ENCODE measurements around the gene ZEB1.
"Not testable (repeated sequence)": the region's sequence is repeated elsewhere in the genome, so short reads cannot be mapped to it uniquely, and the experiment has no call there.

ZEB1 gene

DNA sequence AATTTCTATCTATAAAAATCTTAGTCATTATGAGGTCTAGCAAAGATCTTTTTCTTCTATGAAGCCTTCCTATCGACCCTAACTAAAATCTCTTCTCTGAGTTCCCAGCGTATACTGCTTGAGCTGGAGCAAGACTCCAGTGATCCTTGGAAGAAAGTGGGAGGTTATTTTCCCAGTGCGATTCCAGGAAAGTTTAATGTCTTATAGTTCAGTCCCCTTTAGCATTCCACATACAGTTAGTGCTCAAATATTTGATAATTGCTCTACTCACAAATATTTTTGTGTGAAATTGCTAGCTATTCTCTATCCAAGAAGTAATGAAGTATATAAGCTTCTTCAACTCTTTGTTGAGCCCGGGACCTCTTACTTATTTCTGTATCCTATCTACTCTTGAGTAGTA is 47.7 kb downstream of the ZEB1 start:
- DNase-seq (ENCODE audit: low spot score): no peak

- DNase-seq (ENCODE audit: low spot score): no peak
These were observed 49.7 kb downstream of the ZEB1 start for GRCh38 chr10:31368724-31369123.

- no peak for DNase-seq (ENCODE audit: low spot score)
These were observed 53.4 kb downstream of the ZEB1 start for GRCh38 chr10:31372439-31372838.

- no peak for DNase-seq (ENCODE audit: low spot score)
These were observed 55.2 kb downstream of the ZEB1 start for GRCh38 chr10:31374146-31374696.

- no peak for DNase-seq (ENCODE audit: low spot score)
These were observed 62.2 kb downstream of the ZEB1 start for GRCh38 chr10:31381171-31381570.

DNA sequence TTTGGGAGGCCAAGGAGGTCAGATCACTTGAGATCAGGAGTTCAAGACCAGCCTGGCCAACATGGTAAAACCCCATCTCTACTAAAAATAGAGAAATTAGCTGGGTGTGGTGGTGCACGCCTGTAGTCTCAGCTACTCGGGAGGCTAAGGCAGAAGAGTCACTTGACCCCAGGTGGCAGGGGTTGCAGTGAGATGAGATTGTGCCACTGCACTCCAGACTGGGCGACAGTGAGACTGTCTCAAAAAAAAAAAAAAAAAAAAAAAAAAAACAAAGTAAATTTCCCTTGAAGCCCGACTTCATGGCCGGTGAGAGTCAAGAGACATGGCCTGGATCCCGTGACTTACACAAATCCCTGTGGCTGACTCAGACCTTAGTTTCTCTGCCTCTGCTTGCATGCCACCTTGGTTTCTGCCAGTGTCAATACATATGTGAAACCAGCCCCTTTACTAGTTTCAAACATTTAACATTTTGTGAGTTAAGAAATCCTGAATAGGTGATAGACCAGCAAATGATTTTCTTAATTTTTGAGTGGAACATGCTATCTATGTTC is 62.8 kb downstream of the ZEB1 start:
- DNase-seq (ENCODE audit: low spot score): no peak

DNA sequence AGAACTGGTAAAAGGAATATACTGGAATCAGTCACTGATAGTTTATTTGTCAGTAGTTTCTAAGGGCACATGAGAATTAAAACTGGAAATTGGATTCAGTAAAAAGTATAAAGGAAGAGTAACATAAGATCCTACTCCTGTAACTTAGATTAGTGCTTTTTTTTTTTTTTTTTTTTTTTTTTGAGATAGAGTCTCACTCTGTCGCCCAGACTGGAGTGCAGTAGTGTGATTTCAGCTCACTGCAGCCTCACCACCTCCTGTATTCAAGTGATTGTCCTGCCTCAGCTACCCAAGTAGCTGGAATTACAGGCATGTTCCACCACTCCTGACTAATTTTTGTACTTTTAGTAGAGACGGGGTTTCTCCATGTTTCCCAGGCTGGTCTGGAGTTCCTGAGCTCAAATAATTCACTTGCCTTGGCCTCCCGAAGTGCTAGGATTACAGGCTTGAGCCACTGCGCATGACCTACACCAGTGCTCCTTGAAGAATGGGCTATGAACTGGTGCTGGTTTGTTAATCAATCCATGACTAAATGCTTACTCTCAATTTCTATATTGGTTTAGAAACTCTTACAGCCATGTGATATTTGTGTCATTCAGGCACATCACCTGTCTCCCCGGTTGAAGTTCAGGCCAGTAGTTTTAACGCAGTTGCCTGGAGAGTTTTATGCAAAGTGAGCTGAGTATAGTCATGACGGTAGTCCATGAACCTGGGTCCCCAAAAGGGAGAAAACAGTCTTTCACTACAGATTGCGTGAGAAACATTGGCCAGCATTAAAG is 65.0 kb downstream of the ZEB1 start:
- no peak for DNase-seq (ENCODE audit: low spot score)

GRCh38 chr10:31384589-31384949 is 65.6 kb downstream of the ZEB1 start:
- DNase-seq (ENCODE audit: low spot score): no peak

DNA sequence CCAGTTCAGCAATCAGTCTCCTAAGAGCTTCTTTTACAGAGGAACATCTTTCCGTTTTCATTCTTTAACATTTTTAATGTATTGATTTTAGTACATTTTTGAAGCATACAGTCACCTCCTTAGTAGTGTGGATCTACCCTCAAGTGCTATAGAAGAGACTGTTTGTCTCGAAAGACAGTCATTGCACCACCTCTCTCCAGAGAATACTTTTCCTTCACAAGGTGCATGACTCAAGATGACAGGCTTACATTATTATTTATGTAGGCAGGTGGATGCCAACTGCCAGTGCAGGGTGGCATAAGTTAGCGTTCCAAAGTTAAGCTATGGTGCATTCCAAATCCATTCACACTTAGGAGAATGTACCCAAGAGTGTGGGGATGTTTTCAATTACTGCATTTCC is 71.8 kb downstream of the ZEB1 start:
- no peak for DNase-seq (ENCODE audit: low spot score)

GRCh38 chr10:31393844-31394243 is 74.8 kb downstream of the ZEB1 start:
- DNase-seq (ENCODE audit: low spot score): no peak

DNA sequence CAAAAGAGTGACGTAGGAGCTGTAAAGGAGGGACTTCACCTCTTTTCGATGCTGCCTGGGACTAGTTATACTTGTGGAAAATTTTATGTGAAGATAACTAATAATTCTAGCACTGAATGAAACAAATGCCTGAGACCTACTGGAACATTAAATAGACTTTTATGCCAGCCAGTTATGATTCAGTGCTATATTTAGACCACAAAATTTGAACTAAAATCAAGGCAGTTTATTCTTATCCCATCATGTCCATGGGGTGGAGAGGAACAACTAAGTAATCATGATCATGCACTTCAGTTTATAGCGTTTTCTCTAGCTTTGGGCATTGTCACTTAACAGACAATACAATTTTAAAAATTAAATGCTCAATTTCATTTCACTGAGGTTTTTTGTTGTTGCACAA is 76.7 kb downstream of the ZEB1 start:
- DNase-seq (ENCODE audit: low spot score): no peak

- no peak for DNase-seq (ENCODE audit: low spot score)
These were observed 77.4 kb downstream of the ZEB1 start for GRCh38 chr10:31396376-31396775.

GRCh38 chr10:31397852-31398251 is 78.8 kb downstream of the ZEB1 start:
- DNase-seq (ENCODE audit: low spot score): no peak

DNA sequence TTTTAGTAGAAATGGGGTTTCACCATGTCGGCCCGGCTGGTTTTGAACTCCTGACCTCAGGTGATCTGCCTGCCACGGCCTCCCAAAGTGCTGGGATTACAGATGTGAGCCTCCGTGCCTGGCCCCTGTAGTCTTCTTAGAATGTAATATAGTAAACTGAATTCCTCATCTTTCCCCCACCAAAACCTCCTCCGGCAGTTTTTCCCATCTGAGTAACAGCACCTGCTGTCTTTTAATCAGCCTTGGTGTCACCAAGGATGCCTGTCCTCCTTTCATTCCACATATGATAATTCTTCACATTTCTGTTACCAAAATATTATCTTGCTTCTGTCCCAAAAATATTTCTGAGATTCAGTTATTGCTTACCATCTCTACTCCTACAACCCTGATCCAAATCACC is 80.2 kb downstream of the ZEB1 start:
- no peak for DNase-seq (ENCODE audit: low spot score)

- DNase-seq (ENCODE audit: low spot score): no peak
These were observed 80.6 kb downstream of the ZEB1 start for GRCh38 chr10:31399631-31400030.

DNA sequence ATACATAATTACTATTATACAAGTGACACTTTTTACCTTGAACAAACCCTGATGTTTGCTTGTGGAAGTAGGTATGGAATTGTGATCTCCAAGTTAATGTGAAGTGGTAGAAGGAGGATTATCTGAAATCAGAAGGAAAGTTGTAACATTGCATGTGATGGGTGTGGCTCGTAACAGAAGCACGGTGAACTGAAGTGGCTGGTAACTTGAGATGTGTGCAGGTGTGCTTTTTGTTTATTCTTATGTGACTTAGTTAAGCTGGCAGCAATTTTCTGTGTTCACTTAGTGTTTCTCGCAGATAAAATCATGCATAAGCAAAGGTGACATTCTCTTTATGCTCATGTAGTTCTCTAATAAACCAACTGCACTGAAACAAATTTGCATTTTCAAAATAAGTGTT is 82.3 kb downstream of the ZEB1 start:
- DNase-seq (ENCODE audit: low spot score): no peak

GRCh38 chr10:31404640-31405039 is 85.6 kb downstream of the ZEB1 start:
- DNase-seq (ENCODE audit: low spot score): no peak

DNA sequence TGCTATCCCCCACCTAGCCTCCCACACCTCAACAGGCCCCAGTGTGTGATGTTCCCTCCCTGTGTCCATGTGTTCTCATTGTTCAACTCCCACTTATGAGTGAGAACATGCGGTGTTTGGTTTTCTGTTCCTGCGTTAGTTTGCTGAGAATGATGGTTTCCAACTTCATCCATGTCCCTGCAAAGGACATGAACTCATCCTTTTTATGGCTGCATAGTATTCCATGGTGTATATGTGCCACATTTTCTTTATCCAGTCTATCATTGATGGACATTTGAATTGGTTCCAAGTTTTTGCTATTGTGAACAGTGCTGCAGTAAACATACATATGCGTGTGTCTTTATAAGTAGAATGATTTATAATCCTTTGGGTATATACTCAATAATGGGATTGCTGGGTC is 86.8 kb downstream of the ZEB1 start:
- DNase-seq (ENCODE audit: low spot score): not testable (repeated sequence)

DNA sequence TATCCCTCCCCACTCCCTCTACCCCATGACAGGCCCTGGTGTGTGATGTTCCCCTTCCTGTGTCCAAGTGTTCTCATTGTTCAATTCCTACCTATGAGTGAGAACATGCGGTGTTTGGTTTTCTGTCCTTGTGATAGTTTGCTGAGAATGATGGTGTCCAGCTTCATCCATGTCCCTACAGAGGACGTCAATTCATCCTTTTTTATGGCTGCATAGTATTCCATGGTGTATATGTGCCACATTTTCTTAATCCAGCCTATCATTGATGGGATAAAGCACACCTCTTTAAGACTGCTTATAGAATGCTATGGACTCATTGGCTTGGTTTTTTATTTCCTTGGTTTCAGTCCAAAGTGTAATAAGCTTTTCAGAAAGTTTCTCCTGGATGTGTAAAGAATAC is 93.4 kb downstream of the ZEB1 start:
- DNase-seq (ENCODE audit: low spot score): not testable (repeated sequence)

GRCh38 chr10:31413325-31413724 is 94.3 kb downstream of the ZEB1 start:
- no peak for DNase-seq (ENCODE audit: low spot score)

DNA sequence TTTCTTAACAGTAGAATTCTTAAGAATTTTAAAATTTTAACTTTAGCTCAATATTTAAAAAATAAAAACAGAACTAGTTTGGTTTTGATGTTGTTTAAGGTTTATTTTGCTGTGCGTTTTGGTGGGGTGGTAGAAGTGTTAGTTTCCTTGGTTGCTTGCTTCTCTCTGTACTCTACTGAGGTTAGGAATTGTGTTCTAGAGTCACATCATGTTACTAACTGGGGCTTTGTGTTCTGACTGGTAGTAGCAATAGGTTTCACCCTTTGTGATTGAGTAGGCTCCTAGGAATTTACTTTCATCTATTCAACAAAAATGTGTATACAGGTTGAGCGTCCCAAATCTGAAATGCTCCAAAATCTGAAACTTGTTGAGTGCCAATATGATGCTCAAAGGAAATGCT is 99.5 kb downstream of the ZEB1 start:
- DNase-seq (ENCODE audit: low spot score): no peak

DNA sequence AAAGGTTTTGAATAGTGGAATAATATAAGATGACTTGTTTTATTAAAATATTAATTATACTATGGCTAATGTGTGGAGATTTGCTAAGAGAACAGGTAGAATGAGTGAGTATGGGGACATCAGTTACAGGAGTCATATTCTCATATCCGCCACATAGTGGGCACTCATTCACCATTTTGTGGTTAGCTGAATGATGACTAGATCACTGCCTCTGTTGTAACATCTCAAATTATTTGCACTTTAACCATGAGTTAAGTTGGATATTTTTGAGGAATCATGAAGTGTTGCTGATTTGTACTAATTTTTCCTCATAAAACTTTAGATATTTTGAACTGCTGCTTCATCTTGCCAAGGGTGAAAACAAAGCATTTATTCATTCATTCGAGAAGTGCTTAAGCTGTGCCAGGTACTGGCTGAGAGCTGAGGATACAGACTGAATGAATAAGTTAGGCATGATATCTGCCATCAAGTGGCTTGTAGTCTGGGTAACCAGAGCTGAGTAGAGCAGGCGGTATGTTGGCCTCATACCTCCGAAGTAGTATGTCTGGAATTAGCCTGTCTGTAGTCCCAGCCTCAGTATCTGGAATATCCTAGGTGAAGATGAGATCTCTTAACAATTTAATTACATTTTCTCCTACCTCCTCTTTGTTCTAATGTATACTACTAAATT is 100.5 kb downstream of the ZEB1 start:
- DNase-seq (ENCODE audit: low spot score): no peak

DNA sequence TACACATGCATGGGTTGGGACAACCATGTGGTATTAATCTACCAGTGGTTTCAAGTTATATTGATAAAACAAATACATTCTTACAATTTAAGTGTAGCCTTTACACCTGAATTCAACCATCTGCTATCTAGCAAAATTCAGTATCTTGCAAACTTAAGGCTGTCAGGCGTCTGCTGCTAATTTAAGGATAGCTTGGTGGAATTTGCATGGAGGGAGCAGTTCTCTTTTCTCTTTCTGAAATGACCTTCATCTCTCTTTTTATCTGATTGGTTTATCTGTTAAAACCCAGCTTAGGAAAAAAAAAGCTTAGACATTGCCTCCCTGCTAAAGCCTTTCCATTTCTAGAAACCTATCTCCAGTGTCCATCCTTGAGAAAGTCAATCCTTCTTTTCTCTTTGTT is 102.3 kb downstream of the ZEB1 start:
- no peak for DNase-seq (ENCODE audit: low spot score)
